ENCODE data around the gene PIMREG. TPM values are rescaled to one million over a fixed set of nuclear protein-coding genes. Genes with fewer than 3 reads are reported as not detected.

PIMREG gene
- total RNA-seq, 1 experiment from 2014 or later, result 41.2 TPM

- POLR2A ChIA-PET, result no interaction called here
- Histone ChIP-seq H3K27me3 (ENCODE audit: control insufficient read depth, insufficient read depth, low read length) (no peaks in the 10 kb centered on the region), H3K36me3 (ENCODE audit: control insufficient read depth, insufficient read depth, low read length) (no peaks in the 10 kb centered on the region), H3K4me3 (ENCODE audit: low read depth in 2 of 2, low read length in 2 of 2) (no peak overlapping the region), H3K9me3 (ENCODE audit: control insufficient read depth, insufficient read depth, low read depth, low read length) (no peaks in the 10 kb centered on the region), H3K27ac (ENCODE audit: low read length) (no peak overlapping the region), H3K4me1 (ENCODE audit: control insufficient read depth, insufficient read depth, low read length) (no peaks in the 10 kb centered on the region)
- CTCF ChIA-PET, result interaction anchor here (0.6 to 0.8 kb wide), 3 partner anchors 8 to 356 kb away, joined by 4 to 5 read pairs (median 5); no protein-coding TSS in a partner anchor
- DNase-seq (ENCODE audit: low read depth, low spot score), result no peak
- in situ Hi-C loops (cut with HindIII; ENCODE audit: low pct_unique_long_range_greater_than_20kb, low sequenced_read_pairs), result no loop called here
- no peak for ATAC-seq
- BruUV-seq (replicated peaks), result no TSS peak
- intact Hi-C loops (cut with micrococcal nuclease; ENCODE audit: unreplicated experiment), result no loop called here
- TF ChIP-seq REST (IDR thresholded peaks at IDR 0.05; ENCODE audit: insufficient read depth in 1 of 2, low read depth in 2 of 2, low read length in 1 of 2) (no peak), SIN3A (IDR thresholded peaks at IDR 0.05; ENCODE audit: borderline replicate concordance, insufficient read depth, low read depth, low read length) (no peak), POLR2AphosphoS5 (IDR thresholded peaks at IDR 0.05; ENCODE audit: low read depth, low read length) (no peak), CTCF (IDR thresholded peaks at IDR 0.05) (no peak), TCF7L2 (IDR thresholded peaks at IDR 0.05; ENCODE audit: low read depth, low read length) (no peak)
Observed at GRCh38 chr17:6425407-6425806, 18.8 kb upstream of the PIMREG start.

GRCh38 chr17:6426356-6427101 is 17.7 kb upstream of the PIMREG start:
- in situ Hi-C loops (cut with HindIII; ENCODE audit: low pct_unique_long_range_greater_than_20kb, low sequenced_read_pairs), result no loop called here
- no TSS peak for BruUV-seq (replicated peaks)
- H3K4me3 ChIP-seq (ENCODE audit: low read depth in 2 of 2, low read length in 2 of 2), result no peak overlapping the region
- POLR2A ChIA-PET, result no interaction called here
- TF ChIP-seq REST (IDR thresholded peaks at IDR 0.05; ENCODE audit: insufficient read depth in 1 of 2, low read depth in 2 of 2, low read length in 1 of 2) (no peak), SIN3A (IDR thresholded peaks at IDR 0.05; ENCODE audit: borderline replicate concordance, insufficient read depth, low read depth, low read length) (no peak), CTCF (IDR thresholded peaks at IDR 0.05) (no peak), TCF7L2 (IDR thresholded peaks at IDR 0.05; ENCODE audit: low read depth, low read length) (no peak), POLR2AphosphoS5 (IDR thresholded peaks at IDR 0.05; ENCODE audit: low read depth, low read length) (no peak)
- CTCF ChIA-PET, result no interaction called here
- DNase-seq (ENCODE audit: low read depth, low spot score), result no peak
- intact Hi-C loops (cut with micrococcal nuclease; ENCODE audit: unreplicated experiment), result no loop called here
- H3K27ac ChIP-seq (ENCODE audit: low read length), result no peak overlapping the region
- H3K27me3 ChIP-seq (ENCODE audit: control insufficient read depth, insufficient read depth, low read length), result no peaks in the 10 kb centered on the region
- no peaks in the 10 kb centered on the region for H3K36me3 ChIP-seq (ENCODE audit: control insufficient read depth, insufficient read depth, low read length)
- no peaks in the 10 kb centered on the region for H3K4me1 ChIP-seq (ENCODE audit: control insufficient read depth, insufficient read depth, low read length)
- ATAC-seq, result no peak
- H3K9me3 ChIP-seq (ENCODE audit: control insufficient read depth, insufficient read depth, low read depth, low read length), result no peaks in the 10 kb centered on the region; the same call in 1 of the 2 replicates
